Ectodermal cell (in vitro differentiated cells): ENCODE results near the gene IFNB1.

Source experiments
- H3K27ac ChIP-seq: 2 replicates; pipeline ENCODE4 v1.7.0; 2013; ENCODE audit warnings: mild to moderate bottlenecking, low read depth, low read length; ENCODE audit not compliant: insufficient read depth, poor library complexity, severe bottlenecking
- H3K27me3 ChIP-seq: 2 replicates; pipeline ENCODE4 v1.7.0; 2013; ENCODE audit warnings: mild to moderate bottlenecking, low read length; ENCODE audit not compliant: insufficient read depth, control insufficient read depth, poor library complexity, severe bottlenecking
- H3K36me3 ChIP-seq: one replicate; pipeline ENCODE4 v1.7.0; 2013; ENCODE audit warnings: low read length; ENCODE audit not compliant: control insufficient read depth, insufficient read depth
- H3K4me1 ChIP-seq: one replicate; pipeline ENCODE4 v1.7.0; 2013; ENCODE audit warnings: low read length; ENCODE audit not compliant: control insufficient read depth, insufficient read depth
- H3K4me3 ChIP-seq: 2 replicates; pipeline ENCODE4 v1.7.0; 2013; ENCODE audit warnings: low read depth, low read length, control low read depth; ENCODE audit not compliant: insufficient read depth
- H3K9me3 ChIP-seq: 2 replicates; pipeline ENCODE4 v1.7.0; 2013; ENCODE audit warnings: mild to moderate bottlenecking, low read length, moderate library complexity; ENCODE audit not compliant: control insufficient read depth
- WGBS, 2 experiments: methylation state at CpG; one replicate each; pipeline ENCODE4 v1.1.7; 2013; ENCODE audit warnings: missing lambda C conversion rate in 2 of 2; 5-methylcytosine and 5-hydroxymethylcytosine counted together

IFNB1 gene

GRCh38 chr9:21096172-21096900, 18.6 kb upstream of the IFNB1 start:
- no peaks in the 10 kb centered on the region for H3K27me3 ChIP-seq
- no peak overlapping the region for H3K27ac ChIP-seq
- no peaks in the 10 kb centered on the region for H3K36me3 ChIP-seq
- no peaks in the 10 kb centered on the region for H3K9me3 ChIP-seq
- 88 to 91% methylated on average over 6 of the region's 6 CpGs for WGBS, 2 experiments
- H3K4me3 ChIP-seq = no peak overlapping the region
- no peaks in the 10 kb centered on the region for H3K4me1 ChIP-seq

- Histone ChIP-seq H3K36me3 (no peaks in the 10 kb centered on the region), H3K4me3 (no peak overlapping the region)
These were observed 17.8 kb upstream of the IFNB1 start for GRCh38 chr9:21095561-21095960.

GRCh38 chr9:21086538-21086937, 8.8 kb upstream of the IFNB1 start:
- 96 to 100% methylated on average over 1 of the region's 1 CpG for WGBS, 2 experiments

More at GRCh38 chr9:21095561-21095960, 17.8 kb upstream of the IFNB1 start:
- Histone ChIP-seq H3K9me3 (no peaks in the 10 kb centered on the region), H3K27me3 (no peaks in the 10 kb centered on the region), H3K27ac (no peak overlapping the region), H3K4me1 (no peaks in the 10 kb centered on the region)

GRCh38 chr9:21085005-21085404, 7.3 kb upstream of the IFNB1 start:
- Histone ChIP-seq H3K27me3 (no peaks in the 10 kb centered on the region), H3K4me3 (no peak overlapping the region), H3K36me3 (no peaks in the 10 kb centered on the region), H3K9me3 (no peaks in the 10 kb centered on the region), H3K4me1 (no peaks in the 10 kb centered on the region), H3K27ac (no peak overlapping the region)
- no CpG with 5 or more reads among the region's 1 CpG for WGBS, 2 experiments

More at GRCh38 chr9:21086538-21086937, 8.8 kb upstream of the IFNB1 start:
- Histone ChIP-seq H3K36me3 (no peaks in the 10 kb centered on the region), H3K27me3 (no peaks in the 10 kb centered on the region), H3K4me1 (no peaks in the 10 kb centered on the region), H3K4me3 (no peak overlapping the region), H3K27ac (no peak overlapping the region), H3K9me3 (no peaks in the 10 kb centered on the region)

GRCh38 chr9:21084242-21084850, 6.6 kb upstream of the IFNB1 start:
- Histone ChIP-seq H3K27ac (no peak overlapping the region), H3K4me1 (no peaks in the 10 kb centered on the region), H3K36me3 (no peaks in the 10 kb centered on the region), H3K27me3 (no peaks in the 10 kb centered on the region), H3K4me3 (no peak overlapping the region), H3K9me3 (no peaks in the 10 kb centered on the region)

GRCh38 chr9:21082671-21083070, 4.9 kb upstream of the IFNB1 start:
- Histone ChIP-seq H3K9me3 (no peaks in the 10 kb centered on the region), H3K4me3 (no peak overlapping the region), H3K36me3 (no peaks in the 10 kb centered on the region), H3K27me3 (no peaks in the 10 kb centered on the region), H3K27ac (no peak overlapping the region), H3K4me1 (no peaks in the 10 kb centered on the region)
- 85 to 91% methylated on average over 3 to 4 of the region's 4 CpGs for WGBS, 2 experiments

GRCh38 chr9:21081999-21082398, 4.3 kb upstream of the IFNB1 start:
- Histone ChIP-seq H3K4me1 (no peaks in the 10 kb centered on the region), H3K27ac (no peak overlapping the region), H3K36me3 (no peaks in the 10 kb centered on the region), H3K4me3 (no peak overlapping the region), H3K9me3 (no peaks in the 10 kb centered on the region), H3K27me3 (no peaks in the 10 kb centered on the region)
- 89 to 94% methylated on average over 4 of the region's 4 CpGs for WGBS, 2 experiments

- H3K4me1 ChIP-seq = no peaks in the 10 kb centered on the region
- H3K9me3 ChIP-seq = no peaks in the 10 kb centered on the region
- no peak overlapping the region for H3K4me3 ChIP-seq
- no peaks in the 10 kb centered on the region for H3K27me3 ChIP-seq
- WGBS, 2 experiments = 94 to 95% methylated on average over 2 of the region's 2 CpGs
- H3K36me3 ChIP-seq = no peaks in the 10 kb centered on the region
- H3K27ac ChIP-seq = no peak overlapping the region
These were observed 3.7 kb upstream of the IFNB1 start for GRCh38 chr9:21081451-21081850.

GRCh38 chr9:21080793-21081192, 3.1 kb upstream of the IFNB1 start:
- Histone ChIP-seq H3K27me3 (no peaks in the 10 kb centered on the region), H3K9me3 (no peaks in the 10 kb centered on the region), H3K27ac (no peak overlapping the region), H3K36me3 (no peaks in the 10 kb centered on the region), H3K4me1 (no peaks in the 10 kb centered on the region), H3K4me3 (no peak overlapping the region)
- 92 to 100% methylated on average over 1 of the region's 1 CpG for WGBS, 2 experiments

GRCh38 chr9:21078702-21079101, 960 bp upstream of the IFNB1 start:
- Histone ChIP-seq H3K27ac (no peak overlapping the region), H3K36me3 (no peaks in the 10 kb centered on the region), H3K27me3 (no peaks in the 10 kb centered on the region), H3K4me1 (no peaks in the 10 kb centered on the region), H3K4me3 (no peak overlapping the region), H3K9me3 (no peaks in the 10 kb centered on the region)
- WGBS, 2 experiments = 91% methylated on average over 1 of the region's 1 CpG; no CpG with 5 or more reads in 1 of the 2 experiments
